Erythroblast (primary cell): ENCODE data around the gene YPEL2.

Experiments
- GATA1 ChIP-seq: IDR thresholded peaks from 2 replicates; pipeline ENCODE4 v1.6.1; 2011; ENCODE audit warnings: low read depth, mild to moderate bottlenecking, control low read depth, low read length, moderate library complexity
- POLR2A ChIP-seq: IDR thresholded peaks from 2 replicates; pipeline ENCODE4 v1.6.1; 2011; ENCODE audit warnings: mild to moderate bottlenecking, low read length

DNA sequence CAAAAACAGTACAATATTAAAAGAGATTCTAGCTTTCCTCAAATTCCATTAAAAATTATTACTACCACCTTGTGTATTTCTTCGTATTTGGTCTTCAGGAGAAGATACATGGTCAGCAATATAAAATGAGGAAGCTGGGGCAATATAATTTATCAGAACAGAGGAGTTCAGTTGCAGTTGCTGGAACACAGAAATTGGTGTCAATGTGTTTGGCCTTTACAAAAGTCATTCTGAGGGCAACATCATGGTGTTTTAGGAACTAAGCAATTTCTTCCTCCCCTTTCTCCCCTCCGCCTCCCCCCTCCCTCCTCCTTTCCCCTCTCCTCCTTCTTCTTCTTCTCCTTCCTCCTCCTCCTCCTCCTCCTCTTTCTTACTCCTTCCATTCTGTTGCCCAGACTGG, 102.1 kb downstream of the YPEL2 start:
- TF ChIP-seq POLR2A (no peak), GATA1 (no peak)
